DMS153 treated with DMSO at 0.1 percent for 48 hours (cell line): ENCODE data around the gene HMG20A.

Experiments
- DNase-seq: peaks from one replicate; lab custom pipeline; 2025; ENCODE audit not compliant: unreplicated experiment; lab: John Stamatoyannopoulos, UW

HMG20A gene

DNA sequence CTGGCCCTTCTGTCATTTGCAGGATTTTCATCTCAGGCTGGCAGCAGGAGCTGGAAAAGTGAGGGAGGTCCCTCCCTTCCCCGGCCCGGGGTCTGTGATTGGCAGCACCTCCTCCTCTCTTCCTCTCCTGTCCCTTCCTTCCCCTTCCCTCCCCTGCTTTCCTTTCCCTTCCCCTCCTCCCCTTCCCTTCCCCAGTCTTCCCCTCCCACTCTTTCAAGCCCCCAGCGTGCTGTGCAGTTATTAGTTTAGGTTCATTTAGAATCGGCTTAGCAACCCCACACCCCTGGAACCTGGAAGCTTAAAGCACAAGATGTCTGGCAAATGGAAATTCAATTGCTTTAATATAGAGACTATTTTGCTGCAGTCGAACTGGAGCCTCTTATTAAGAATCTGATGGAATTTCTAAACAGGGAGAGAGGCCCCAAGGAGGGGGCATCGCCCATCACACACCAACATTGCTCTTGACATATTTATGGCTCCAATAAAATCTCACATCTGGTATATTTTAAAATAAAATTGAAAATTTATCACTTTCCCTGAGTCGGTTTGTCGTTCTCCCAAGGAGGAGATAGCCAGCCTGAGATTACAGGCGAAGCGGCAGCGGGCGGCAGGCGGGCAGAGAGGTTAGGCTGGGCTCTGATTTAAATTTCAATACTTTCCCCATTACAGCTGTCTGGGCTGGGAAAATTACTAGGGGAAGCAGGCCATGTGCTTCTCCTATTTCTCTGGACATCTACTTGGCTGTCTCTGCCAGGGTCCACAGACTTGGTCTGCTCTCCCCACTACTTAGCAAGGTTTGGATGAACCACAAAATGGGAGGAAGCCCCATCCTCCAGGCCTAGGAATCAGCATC, 113.1 kb downstream of the HMG20A start:
- DNase-seq, result no peak
